Panc1 (cell line): Measurements from ENCODE around the gene SZT2. TPM values are rescaled to one million over a fixed set of nuclear protein-coding genes. Genes with fewer than 3 reads are reported as not detected.

Experiments used
- ATAC-seq: fragments of 200-7000 bp; cut with Tn5 transposase; 2 replicates; pipeline ENCODE4 v1.9.1; 2020; ENCODE audit warnings: mild to moderate bottlenecking, moderate library complexity
- BruUV-seq: library from RNA; stranded (reverse); fragments of 400-500 nt; replicated peaks from 2 replicates; lab custom pipeline; 2021; lab: Mats Ljungman, UMichigan
- CTCF ChIA-PET: fragments of 300-600 bp; sonication (Branson Sonifier 250); formaldehyde crosslinking; loops from one replicate; lab custom pipeline; 2022; ENCODE audit warnings: antibody characterized with exemption; lab: Charles Lee
- POLR2A ChIA-PET: fragments of 300-600 bp; sonication (Branson Sonifier 250); formaldehyde crosslinking; loops from one replicate; lab custom pipeline; 2022; ENCODE audit warnings: antibody characterized with exemption; lab: Charles Lee
- DNase-seq: peaks from one replicate; pipeline ENCODE4 v3.0.0-alpha.2; 2010; ENCODE audit warnings: low read depth, low spot score
- H3K27ac ChIP-seq: 2 replicates; pipeline ENCODE4 v1.5.1; 2011; ENCODE audit warnings: mild to moderate bottlenecking, low read length, inconsistent platforms
- H3K27me3 ChIP-seq: fragments of 200-500 bp; sonication (Bioruptor generic); 2 replicates; pipeline ENCODE4 v1.6.0; 2014; ENCODE audit warnings: low read length, inconsistent platforms; ENCODE audit not compliant: control insufficient read depth, insufficient read depth
- H3K36me3 ChIP-seq: fragments of 200-500 bp; sonication (Bioruptor generic); 2 replicates; pipeline ENCODE4 v1.5.1; 2014; ENCODE audit warnings: inconsistent platforms, mild to moderate bottlenecking, low read length, moderate library complexity; ENCODE audit not compliant: control insufficient read depth, insufficient read depth
- H3K4me1 ChIP-seq: 2 replicates; pipeline ENCODE4 v1.5.1; 2011; ENCODE audit warnings: inconsistent platforms, mild to moderate bottlenecking, low read length, moderate library complexity; ENCODE audit not compliant: control insufficient read depth, insufficient read depth
- H3K4me3 ChIP-seq, 2 experiments: 2 replicates each; pipeline ENCODE4 v1.5.1; 2011 to 2012; ENCODE audit warnings: low read depth in 2 of 2, low read length in 2 of 2, mild to moderate bottlenecking in 2 of 2, inconsistent platforms in 1 of 2, moderate library complexity in 1 of 2
- H3K9me3 ChIP-seq: fragments of 200-500 bp; sonication (Bioruptor generic); 2 replicates; pipeline ENCODE4 v1.5.1; 2014; ENCODE audit warnings: low read depth, mild to moderate bottlenecking, inconsistent platforms, low read length, moderate library complexity; ENCODE audit not compliant: control insufficient read depth, insufficient read depth
- POLR2AphosphoS5 ChIP-seq: IDR thresholded peaks from 2 replicates; pipeline ENCODE4 v1.6.1; 2012; ENCODE audit warnings: mild to moderate bottlenecking, low read depth, low read length, moderate library complexity
- REST ChIP-seq, 2 experiments: IDR thresholded peaks; 2 replicates each; pipeline ENCODE4 v1.6.1; 2011 to 2012; ENCODE audit warnings: low read depth in 2 of 2, control low read depth in 1 of 2, low read length in 1 of 2, mild to moderate bottlenecking in 1 of 2, moderate library complexity in 1 of 2; ENCODE audit not compliant: insufficient read depth in 1 of 2
- SIN3A ChIP-seq: IDR thresholded peaks from 2 replicates; pipeline ENCODE4 v1.6.1; 2012; ENCODE audit warnings: low read depth, mild to moderate bottlenecking, low read length, moderate library complexity, borderline replicate concordance; ENCODE audit not compliant: insufficient read depth
- TCF7L2 ChIP-seq: IDR thresholded peaks from 2 replicates; pipeline ENCODE4 v1.6.1; 2011; ENCODE audit warnings: mild to moderate bottlenecking, low read depth, low read length, inconsistent platforms
- in situ Hi-C: cut with HindIII; loops from 2 replicates; pipeline ENCODE4 v1.10.0; 2016; ENCODE audit warnings: low sequenced_read_pairs, low pct_unique_long_range_greater_than_20kb
- intact Hi-C: fragments of 100-400 bp; cut with micrococcal nuclease; formaldehyde crosslinking; loops from one replicate; pipeline ENCODE4 v1.10.0; 2022; ENCODE audit not compliant: unreplicated experiment
- total RNA-seq: library from RNA; stranded (reverse); gene quantifications from one replicate; pipeline ENCODE4 v1.2.1, GENCODE V29; 2021; ENCODE audit not compliant: unreplicated experiment
- TF ChIP-seq, protein P1 (sequence below): fragments of 450-650 bp; IDR thresholded peaks from 2 replicates; pipeline ENCODE4 v1.5.1; 2017; ENCODE audit warnings: mild to moderate bottlenecking

Gene SZT2
- total RNA-seq, 1 experiment from 2014 or later = 40.2 TPM

DNA sequence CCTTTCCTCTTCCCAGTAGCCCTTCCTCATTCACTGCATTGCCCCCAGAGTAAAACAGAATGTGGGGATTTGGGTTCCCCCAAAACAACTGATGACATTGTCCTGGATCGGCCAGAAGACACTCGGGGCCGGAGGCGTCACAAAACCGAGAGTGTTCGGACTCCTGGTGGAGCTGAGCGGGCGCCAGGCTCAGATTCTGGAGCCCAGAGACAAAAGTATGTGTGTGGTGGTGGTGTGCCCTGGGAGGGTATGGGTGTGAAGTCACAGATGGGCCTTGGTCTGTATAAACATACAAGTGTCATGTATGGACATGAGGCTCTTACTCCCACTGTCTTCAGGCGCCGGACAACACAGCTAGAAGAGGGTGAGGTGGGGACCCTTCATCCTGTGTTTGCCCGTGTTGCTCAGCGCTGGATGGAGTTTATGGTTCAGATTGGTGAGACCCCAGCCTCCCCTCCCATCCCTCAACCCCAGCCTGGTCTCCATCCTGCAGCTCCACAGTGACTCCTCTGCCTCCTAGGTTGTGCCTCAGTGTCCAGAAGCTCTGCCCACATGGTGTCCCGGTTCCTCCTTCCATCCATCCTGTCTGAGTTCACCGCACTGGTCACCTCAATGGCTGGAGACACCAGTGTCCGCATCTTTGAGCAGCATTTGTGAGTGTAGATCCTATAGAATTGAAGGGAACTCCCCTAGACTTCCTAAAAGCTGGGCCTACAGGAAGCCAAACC, 51.6 kb downstream of the SZT2 start:
- POLR2A ChIA-PET = no interaction called here
- no peaks in the 10 kb centered on the region; the same call in none of the 2 replicates for H3K36me3 ChIP-seq
- BruUV-seq = no TSS peak
- no peak for DNase-seq
- H3K9me3 ChIP-seq = no peaks in the 10 kb centered on the region
- intact Hi-C loops (no loop called here), in situ Hi-C loops (no loop called here)
- ATAC-seq = no peak
- CTCF ChIA-PET = no interaction called here
- H3K27ac ChIP-seq = no peak overlapping the region
- H3K4me3 ChIP-seq = no peak overlapping the region
- H3K4me1 ChIP-seq = no peaks in the 10 kb centered on the region
- H3K27me3 ChIP-seq = no peaks in the 10 kb centered on the region
- TF ChIP-seq POLR2AphosphoS5 = no peak
- TF ChIP-seq REST (IDR thresholded peaks at IDR 0.05; ENCODE audit: insufficient read depth in 1 of 2, low read depth in 2 of 2, low read length in 1 of 2) = no peak
- TF ChIP-seq TCF7L2 = no peak
- TF ChIP-seq, protein P1, sequence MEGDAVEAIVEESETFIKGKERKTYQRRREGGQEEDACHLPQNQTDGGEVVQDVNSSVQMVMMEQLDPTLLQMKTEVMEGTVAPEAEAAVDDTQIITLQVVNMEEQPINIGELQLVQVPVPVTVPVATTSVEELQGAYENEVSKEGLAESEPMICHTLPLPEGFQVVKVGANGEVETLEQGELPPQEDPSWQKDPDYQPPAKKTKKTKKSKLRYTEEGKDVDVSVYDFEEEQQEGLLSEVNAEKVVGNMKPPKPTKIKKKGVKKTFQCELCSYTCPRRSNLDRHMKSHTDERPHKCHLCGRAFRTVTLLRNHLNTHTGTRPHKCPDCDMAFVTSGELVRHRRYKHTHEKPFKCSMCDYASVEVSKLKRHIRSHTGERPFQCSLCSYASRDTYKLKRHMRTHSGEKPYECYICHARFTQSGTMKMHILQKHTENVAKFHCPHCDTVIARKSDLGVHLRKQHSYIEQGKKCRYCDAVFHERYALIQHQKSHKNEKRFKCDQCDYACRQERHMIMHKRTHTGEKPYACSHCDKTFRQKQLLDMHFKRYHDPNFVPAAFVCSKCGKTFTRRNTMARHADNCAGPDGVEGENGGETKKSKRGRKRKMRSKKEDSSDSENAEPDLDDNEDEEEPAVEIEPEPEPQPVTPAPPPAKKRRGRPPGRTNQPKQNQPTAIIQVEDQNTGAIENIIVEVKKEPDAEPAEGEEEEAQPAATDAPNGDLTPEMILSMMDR = no peak
- TF ChIP-seq SIN3A = no peak

DNA sequence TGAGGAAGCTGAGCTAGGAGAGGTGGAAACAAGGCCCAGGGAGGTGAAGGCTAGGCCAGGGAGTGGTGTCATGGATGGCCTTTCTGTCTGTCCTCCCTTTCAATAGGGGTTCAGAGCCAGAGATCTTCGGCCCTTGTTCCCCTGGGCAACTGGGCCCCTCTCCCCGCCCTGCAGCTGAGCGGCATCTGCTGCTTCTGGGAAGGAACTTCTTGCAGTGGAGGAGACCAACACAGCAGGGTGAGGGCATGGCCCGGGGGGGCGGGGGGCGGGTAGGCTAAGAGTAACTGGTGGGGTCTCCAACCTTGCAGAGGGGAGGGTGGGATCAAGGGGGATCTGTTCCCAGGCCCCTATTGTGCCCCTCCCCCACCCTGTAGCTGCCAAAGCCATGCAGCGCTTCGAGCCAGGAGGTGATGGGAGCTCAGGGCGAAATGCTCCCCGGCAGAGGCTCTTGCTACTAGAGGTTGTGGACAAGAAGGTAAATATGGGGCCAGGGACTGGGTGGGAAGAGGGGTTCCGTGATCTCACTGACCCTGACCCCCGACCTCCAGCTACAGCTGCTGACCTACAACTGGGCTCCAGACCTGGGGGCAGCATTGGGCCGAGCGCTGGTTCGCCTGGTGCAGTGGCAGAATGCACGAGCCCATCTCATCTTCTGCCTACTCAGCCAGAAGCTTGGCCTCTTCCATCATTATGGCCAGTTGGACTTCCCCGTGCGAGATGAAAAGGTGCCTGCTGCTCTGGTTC, 52.4 kb downstream of the SZT2 start:
- ATAC-seq (no peak), DNase-seq (no peak)
- Histone ChIP-seq H3K27me3 (no peaks in the 10 kb centered on the region), H3K36me3 (no peaks in the 10 kb centered on the region; the same call in none of the 2 replicates), H3K4me1 (no peaks in the 10 kb centered on the region), H3K9me3 (no peaks in the 10 kb centered on the region), H3K27ac (no peak overlapping the region), H3K4me3 (no peak overlapping the region)
- BruUV-seq = no TSS peak
- ChIA-PET POLR2A (no interaction called here), CTCF (interaction anchor here (0.6 kb wide), 1 partner anchor 82 kb away, joined by 3 read pairs; no protein-coding TSS in a partner anchor)
- TF ChIP-seq, protein P1 = no peak
- no peak for TF ChIP-seq POLR2AphosphoS5
- no peak for TF ChIP-seq SIN3A
- no peak for TF ChIP-seq REST (IDR thresholded peaks at IDR 0.05; ENCODE audit: insufficient read depth in 1 of 2, low read depth in 2 of 2, low read length in 1 of 2)
- TF ChIP-seq TCF7L2 = no peak
- intact Hi-C loops (no loop called here), in situ Hi-C loops (no loop called here)
